ENCODE measurements around the gene NEU1. TPM values are rescaled to one million over a fixed set of nuclear protein-coding genes. Genes with fewer than 3 reads are reported as not detected.

NEU1 gene
- total and polyA plus RNA-seq, 5 donors from 2014 or later, result 26.4 to 32.4 (median 29.1) TPM

GRCh38 chr6:31888276-31889258 is 25.9 kb upstream of the NEU1 start:
- Mint-ChIP-seq H3K27me3 (no peaks in the 10 kb centered on the region), H3K27ac (no peak overlapping the region), H3K4me1 (peaks cover 0 to 7% (median 3%) of the 10 kb centered on the region in 4 donors), H3K36me3 (peaks cover 50% of the 10 kb centered on the region), H3K4me3 (no peak overlapping the region), H3K9me3 (no peaks in the 10 kb centered on the region)
- no peaks in the 10 kb centered on the region for H3K27me3 ChIP-seq (ENCODE audit: control insufficient read depth, insufficient read depth, low read length)
- no peaks in the 10 kb centered on the region for H3K4me1 ChIP-seq (ENCODE audit: control insufficient read depth, insufficient read depth, low read length, poor library complexity, severe bottlenecking)
- no peaks in the 10 kb centered on the region for H3K9me3 ChIP-seq (ENCODE audit: control insufficient read depth in 2 of 2, low read length in 2 of 2)
- ATAC-seq (ENCODE audit: low read depth in 2 of 2) (no peak), DNase-seq (peak; percentile 34 to 46 (median 38))
- peaks cover 54% of the 10 kb centered on the region for H3K36me3 ChIP-seq (ENCODE audit: control insufficient read depth, insufficient read depth, low read length)
- no peak overlapping the region for H3K4me3 ChIP-seq (ENCODE audit: low read depth, low read length)
- no peak overlapping the region for H3K27ac ChIP-seq (ENCODE audit: insufficient read depth, low read length, poor library complexity, severe bottlenecking)

- H3K36me3 ChIP-seq (ENCODE audit: control insufficient read depth, insufficient read depth, low read length), result peaks cover 54% of the 10 kb centered on the region
These were observed 24.8 kb upstream of the NEU1 start for GRCh38 chr6:31887173-31888007.

GRCh38 chr6:31886541-31886991 is 23.9 kb upstream of the NEU1 start:
- H3K36me3 ChIP-seq (ENCODE audit: control insufficient read depth, insufficient read depth, low read length), result peaks cover 52% of the 10 kb centered on the region
- H3K4me3 ChIP-seq (ENCODE audit: low read depth, low read length), result no peak overlapping the region
- H3K27ac Mint-ChIP-seq, result no peak overlapping the region
- no peaks in the 10 kb centered on the region for H3K9me3 Mint-ChIP-seq
- no peak for ATAC-seq (ENCODE audit: low read depth in 2 of 2)
- H3K9me3 ChIP-seq (ENCODE audit: control insufficient read depth in 2 of 2, low read length in 2 of 2), result no peaks in the 10 kb centered on the region
- H3K27me3 Mint-ChIP-seq, result no peaks in the 10 kb centered on the region
- no peaks in the 10 kb centered on the region for H3K4me1 ChIP-seq (ENCODE audit: control insufficient read depth, insufficient read depth, low read length, poor library complexity, severe bottlenecking)
- peaks cover 0 to 4% (median under 1%) of the 10 kb centered on the region in 4 donors for H3K4me1 Mint-ChIP-seq
- DNase-seq, result no peak
- no peak overlapping the region for H3K4me3 Mint-ChIP-seq
- H3K27ac ChIP-seq (ENCODE audit: insufficient read depth, low read length, poor library complexity, severe bottlenecking), result no peak overlapping the region
- H3K36me3 Mint-ChIP-seq, result peaks cover 45% of the 10 kb centered on the region
- H3K27me3 ChIP-seq (ENCODE audit: control insufficient read depth, insufficient read depth, low read length), result no peaks in the 10 kb centered on the region

More at GRCh38 chr6:31887173-31888007, 24.8 kb upstream of the NEU1 start:
- Mint-ChIP-seq H3K36me3 (peaks cover 50% of the 10 kb centered on the region), H3K27me3 (no peaks in the 10 kb centered on the region), H3K27ac (no peak overlapping the region), H3K9me3 (no peaks in the 10 kb centered on the region), H3K4me1 (peaks cover 0 to 4% (median under 1%) of the 10 kb centered on the region in 4 donors), H3K4me3 (peak overlapping the region in 1 of 4 donors; percentile 11)
- Histone ChIP-seq H3K4me1 (ENCODE audit: control insufficient read depth, insufficient read depth, low read length, poor library complexity, severe bottlenecking) (no peaks in the 10 kb centered on the region), H3K9me3 (ENCODE audit: control insufficient read depth in 2 of 2, low read length in 2 of 2) (no peaks in the 10 kb centered on the region), H3K27ac (ENCODE audit: insufficient read depth, low read length, poor library complexity, severe bottlenecking) (no peak overlapping the region), H3K4me3 (ENCODE audit: low read depth, low read length) (no peak overlapping the region), H3K27me3 (ENCODE audit: control insufficient read depth, insufficient read depth, low read length) (no peaks in the 10 kb centered on the region)
- DNase-seq (no peak), ATAC-seq (ENCODE audit: low read depth in 2 of 2) (no peak)

GRCh38 chr6:31884528-31885035 is 22.0 kb upstream of the NEU1 start:
- peaks cover 42% of the 10 kb centered on the region for H3K36me3 Mint-ChIP-seq

GRCh38 chr6:31883676-31884075 is 21.1 kb upstream of the NEU1 start:
- no peak overlapping the region for H3K4me3 Mint-ChIP-seq
- H3K4me3 ChIP-seq (ENCODE audit: low read depth, low read length), result no peak overlapping the region
- ATAC-seq (ENCODE audit: low read depth in 2 of 2), result no peak
- no peaks in the 10 kb centered on the region for H3K9me3 Mint-ChIP-seq
- no peaks in the 10 kb centered on the region for H3K27me3 Mint-ChIP-seq
- H3K27me3 ChIP-seq (ENCODE audit: control insufficient read depth, insufficient read depth, low read length), result no peaks in the 10 kb centered on the region
- H3K36me3 ChIP-seq (ENCODE audit: control insufficient read depth, insufficient read depth, low read length), result peaks cover 64% of the 10 kb centered on the region
- H3K36me3 Mint-ChIP-seq, result peaks cover 41% of the 10 kb centered on the region
- peaks cover 0 to 3% (median under 1%) of the 10 kb centered on the region in 4 donors for H3K4me1 Mint-ChIP-seq
- no peak overlapping the region for H3K27ac ChIP-seq (ENCODE audit: insufficient read depth, low read length, poor library complexity, severe bottlenecking)
- H3K9me3 ChIP-seq (ENCODE audit: control insufficient read depth in 2 of 2, low read length in 2 of 2), result no peaks in the 10 kb centered on the region
- no peaks in the 10 kb centered on the region for H3K4me1 ChIP-seq (ENCODE audit: control insufficient read depth, insufficient read depth, low read length, poor library complexity, severe bottlenecking)
- no peak for DNase-seq
- no peak overlapping the region for H3K27ac Mint-ChIP-seq

More at GRCh38 chr6:31884528-31885035, 22.0 kb upstream of the NEU1 start:
- no peak overlapping the region for H3K4me3 Mint-ChIP-seq
- Histone ChIP-seq H3K36me3 (ENCODE audit: control insufficient read depth, insufficient read depth, low read length) (peaks cover 63% of the 10 kb centered on the region), H3K27ac (ENCODE audit: insufficient read depth, low read length, poor library complexity, severe bottlenecking) (no peak overlapping the region), H3K27me3 (ENCODE audit: control insufficient read depth, insufficient read depth, low read length) (no peaks in the 10 kb centered on the region), H3K4me1 (ENCODE audit: control insufficient read depth, insufficient read depth, low read length, poor library complexity, severe bottlenecking) (no peaks in the 10 kb centered on the region), H3K9me3 (ENCODE audit: control insufficient read depth in 2 of 2, low read length in 2 of 2) (no peaks in the 10 kb centered on the region), H3K4me3 (ENCODE audit: low read depth, low read length) (no peak overlapping the region)
- no peaks in the 10 kb centered on the region for H3K9me3 Mint-ChIP-seq
- DNase-seq, result no peak
- peaks cover 0 to 3% (median under 1%) of the 10 kb centered on the region in 4 donors for H3K4me1 Mint-ChIP-seq
- ATAC-seq (ENCODE audit: low read depth in 2 of 2), result no peak
- H3K27ac Mint-ChIP-seq, result no peak overlapping the region
- no peaks in the 10 kb centered on the region for H3K27me3 Mint-ChIP-seq

GRCh38 chr6:31882344-31882743 is 19.7 kb upstream of the NEU1 start:
- Histone ChIP-seq H3K27me3 (ENCODE audit: control insufficient read depth, insufficient read depth, low read length) (no peaks in the 10 kb centered on the region), H3K4me1 (ENCODE audit: control insufficient read depth, insufficient read depth, low read length, poor library complexity, severe bottlenecking) (no peaks in the 10 kb centered on the region), H3K4me3 (ENCODE audit: low read depth, low read length) (no peak overlapping the region), H3K27ac (ENCODE audit: insufficient read depth, low read length, poor library complexity, severe bottlenecking) (no peak overlapping the region), H3K9me3 (ENCODE audit: control insufficient read depth in 2 of 2, low read length in 2 of 2) (no peaks in the 10 kb centered on the region), H3K36me3 (ENCODE audit: control insufficient read depth, insufficient read depth, low read length) (peaks cover 57% of the 10 kb centered on the region)
- no peak for DNase-seq
- no peak for ATAC-seq (ENCODE audit: low read depth in 2 of 2)
- Mint-ChIP-seq H3K4me1 (peaks cover 0 to 3% (median under 1%) of the 10 kb centered on the region in 4 donors), H3K36me3 (peaks cover 39% of the 10 kb centered on the region), H3K27ac (no peak overlapping the region), H3K4me3 (no peak overlapping the region), H3K9me3 (no peaks in the 10 kb centered on the region), H3K27me3 (no peaks in the 10 kb centered on the region)

- Histone ChIP-seq H3K4me3 (ENCODE audit: low read depth, low read length) (no peak overlapping the region), H3K27ac (ENCODE audit: insufficient read depth, low read length, poor library complexity, severe bottlenecking) (no peak overlapping the region), H3K36me3 (ENCODE audit: control insufficient read depth, insufficient read depth, low read length) (peaks cover 48% of the 10 kb centered on the region), H3K27me3 (ENCODE audit: control insufficient read depth, insufficient read depth, low read length) (no peaks in the 10 kb centered on the region), H3K4me1 (ENCODE audit: control insufficient read depth, insufficient read depth, low read length, poor library complexity, severe bottlenecking) (no peaks in the 10 kb centered on the region), H3K9me3 (ENCODE audit: control insufficient read depth in 2 of 2, low read length in 2 of 2) (no peaks in the 10 kb centered on the region)
- Mint-ChIP-seq H3K36me3 (peaks cover 30% of the 10 kb centered on the region), H3K4me3 (no peak overlapping the region), H3K9me3 (no peaks in the 10 kb centered on the region), H3K27me3 (no peaks in the 10 kb centered on the region), H3K4me1 (peaks cover 0 to 3% (median under 1%) of the 10 kb centered on the region in 4 donors), H3K27ac (no peak overlapping the region)
- no peak for ATAC-seq (ENCODE audit: low read depth in 2 of 2)
- no peak for DNase-seq
These were observed 18.7 kb upstream of the NEU1 start for GRCh38 chr6:31881136-31881859.
